Subcutaneous adipose tissue (tissue), 4 donors: ENCODE data around the gene RNGTT. TPM values are rescaled to one million over a fixed set of nuclear protein-coding genes. Genes with fewer than 3 reads are reported as not detected.

Experiments
- total RNA-seq, 4 donors: library from RNA; depleted of rRNA; stranded (reverse); fragments of >200 nt; gene quantifications; one replicate each; pipeline ENCODE4 v1.1.0, GENCODE V29; 2016
- TF ChIP-seq, protein P1 (sequence below): fragments of 450-650 bp; IDR thresholded peaks from one replicate; pipeline ENCODE4 v1.5.1; 2016; ENCODE audit warnings: low read depth, mild to moderate bottlenecking, control low read depth, antibody characterized with exemption, moderate library complexity

The RNGTT gene
- total RNA-seq, 4 donors from 2014 or later = 10.2 to 22.3 (median 13.4) TPM

DNA sequence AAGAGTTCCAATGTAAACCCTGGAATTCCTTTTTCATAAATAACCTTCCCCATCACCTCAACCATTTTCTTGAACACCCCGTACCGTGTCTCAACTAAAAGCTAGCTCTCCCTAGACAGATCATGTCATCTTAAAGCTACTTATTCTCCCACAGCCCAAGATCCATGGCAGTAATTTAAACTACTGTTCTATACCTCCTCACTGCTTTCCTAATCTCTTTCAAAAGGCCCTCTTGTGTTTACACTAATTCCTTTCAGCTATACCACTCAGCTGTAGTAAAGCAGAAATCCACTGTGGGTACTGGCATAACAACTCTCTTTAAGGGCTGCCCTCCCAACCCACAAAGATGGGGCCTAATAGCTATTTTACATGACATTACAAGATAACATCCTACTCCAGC, 67.5 kb downstream of the RNGTT start:
- TF ChIP-seq, protein P1, sequence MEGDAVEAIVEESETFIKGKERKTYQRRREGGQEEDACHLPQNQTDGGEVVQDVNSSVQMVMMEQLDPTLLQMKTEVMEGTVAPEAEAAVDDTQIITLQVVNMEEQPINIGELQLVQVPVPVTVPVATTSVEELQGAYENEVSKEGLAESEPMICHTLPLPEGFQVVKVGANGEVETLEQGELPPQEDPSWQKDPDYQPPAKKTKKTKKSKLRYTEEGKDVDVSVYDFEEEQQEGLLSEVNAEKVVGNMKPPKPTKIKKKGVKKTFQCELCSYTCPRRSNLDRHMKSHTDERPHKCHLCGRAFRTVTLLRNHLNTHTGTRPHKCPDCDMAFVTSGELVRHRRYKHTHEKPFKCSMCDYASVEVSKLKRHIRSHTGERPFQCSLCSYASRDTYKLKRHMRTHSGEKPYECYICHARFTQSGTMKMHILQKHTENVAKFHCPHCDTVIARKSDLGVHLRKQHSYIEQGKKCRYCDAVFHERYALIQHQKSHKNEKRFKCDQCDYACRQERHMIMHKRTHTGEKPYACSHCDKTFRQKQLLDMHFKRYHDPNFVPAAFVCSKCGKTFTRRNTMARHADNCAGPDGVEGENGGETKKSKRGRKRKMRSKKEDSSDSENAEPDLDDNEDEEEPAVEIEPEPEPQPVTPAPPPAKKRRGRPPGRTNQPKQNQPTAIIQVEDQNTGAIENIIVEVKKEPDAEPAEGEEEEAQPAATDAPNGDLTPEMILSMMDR = no peak

DNA sequence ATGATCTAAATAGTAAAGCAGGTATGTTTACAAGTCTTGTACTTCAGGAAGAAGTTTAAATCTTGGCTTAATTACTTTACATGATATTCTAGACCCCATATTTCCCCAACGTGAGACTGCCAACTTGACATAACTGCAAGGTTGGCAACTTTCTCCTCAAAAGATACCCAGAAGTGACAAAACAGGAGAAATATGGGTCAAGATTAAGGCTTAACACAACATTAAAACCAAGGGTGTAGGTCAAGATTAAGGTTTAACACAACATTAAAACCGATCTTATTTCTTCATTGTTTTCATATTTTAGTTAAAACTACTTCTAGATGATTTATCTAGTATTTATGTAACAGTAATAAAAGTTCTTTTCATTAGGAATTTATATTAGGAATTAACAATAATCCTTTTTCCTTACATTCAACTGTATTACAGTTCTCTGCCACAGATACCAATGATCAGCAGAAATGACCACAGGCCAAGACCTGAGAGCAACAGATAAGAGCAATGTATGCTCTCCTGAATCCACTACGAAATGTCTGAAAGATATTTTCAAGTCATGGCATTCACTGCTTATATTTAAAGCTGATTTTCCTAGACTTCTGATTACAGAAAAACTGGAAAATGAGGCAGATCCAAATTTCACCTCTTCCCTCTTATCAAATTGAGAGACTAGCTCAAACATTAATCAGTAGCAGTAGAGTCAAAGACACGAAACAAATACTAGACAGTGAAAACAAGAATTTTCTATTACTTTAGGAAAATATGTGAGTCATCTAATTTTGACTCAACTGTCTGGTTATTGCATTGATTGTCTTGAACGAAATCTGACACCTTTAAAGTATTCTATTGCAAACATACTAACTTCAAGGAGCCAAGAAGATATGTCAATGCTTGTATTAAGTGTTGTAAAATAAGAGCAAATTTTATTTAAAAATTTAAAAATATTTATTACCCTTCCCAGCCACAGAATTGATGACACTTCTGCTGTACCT, 72.3 kb downstream of the RNGTT start:
- TF ChIP-seq, protein P1 = no peak

DNA sequence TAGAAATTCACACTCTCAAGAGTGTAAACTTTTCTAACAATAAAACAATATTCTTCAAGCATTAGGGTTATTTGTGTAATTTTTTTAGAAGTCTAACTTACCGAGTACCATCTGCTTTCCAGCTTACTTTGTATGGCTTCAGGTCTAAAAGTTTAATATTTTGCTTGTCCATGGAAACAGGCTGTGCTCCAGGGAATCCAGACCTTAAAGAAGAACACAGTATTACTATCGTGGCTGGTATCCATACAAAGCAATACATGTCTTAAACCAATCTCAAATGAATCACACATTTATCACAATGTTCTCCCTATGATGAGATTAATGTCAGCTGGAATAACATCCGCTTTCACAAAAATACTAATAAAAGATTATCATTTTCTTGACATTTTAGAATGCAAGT, 73.0 kb downstream of the RNGTT start:
- TF ChIP-seq, protein P1 = no peak

DNA sequence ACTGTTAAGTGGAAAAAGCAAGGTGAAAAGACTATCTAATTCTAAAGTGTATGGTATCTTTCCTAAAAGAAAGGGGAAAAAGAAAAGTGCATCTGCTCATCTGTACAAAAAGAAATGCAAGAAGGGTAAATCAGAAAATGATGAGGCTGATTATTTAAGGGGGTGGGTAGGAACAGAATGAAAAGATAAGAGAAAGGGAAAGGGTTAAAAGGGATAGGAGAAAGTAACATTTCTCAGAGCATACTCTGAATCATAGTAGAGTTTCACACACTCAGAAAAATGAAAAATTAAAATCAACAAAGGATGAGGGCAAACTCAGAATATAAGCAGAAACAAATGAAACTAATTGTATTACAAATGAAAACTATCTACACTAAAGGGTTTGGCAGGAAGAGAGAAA, 79.1 kb downstream of the RNGTT start:
- TF ChIP-seq, protein P1 = no peak

DNA sequence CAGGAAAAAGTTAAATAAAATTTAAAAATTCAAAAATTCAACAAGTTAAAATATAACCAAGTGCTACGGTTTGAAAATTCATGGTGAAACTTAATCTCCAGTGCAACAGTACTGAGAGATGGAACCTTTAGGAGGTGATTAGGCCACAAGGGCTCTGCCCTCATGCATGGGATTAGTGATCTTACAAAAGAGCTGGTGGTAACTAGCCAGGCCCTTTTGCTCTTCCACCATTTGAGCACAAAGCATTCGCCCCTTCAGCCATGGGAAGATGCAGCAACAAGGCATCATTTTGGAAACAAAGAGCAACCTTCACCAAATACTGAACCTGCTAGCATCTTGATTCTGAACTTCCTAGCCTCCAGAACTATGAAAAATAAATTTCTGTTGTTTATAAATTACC, 80.9 kb downstream of the RNGTT start:
- TF ChIP-seq, protein P1 = no peak

DNA sequence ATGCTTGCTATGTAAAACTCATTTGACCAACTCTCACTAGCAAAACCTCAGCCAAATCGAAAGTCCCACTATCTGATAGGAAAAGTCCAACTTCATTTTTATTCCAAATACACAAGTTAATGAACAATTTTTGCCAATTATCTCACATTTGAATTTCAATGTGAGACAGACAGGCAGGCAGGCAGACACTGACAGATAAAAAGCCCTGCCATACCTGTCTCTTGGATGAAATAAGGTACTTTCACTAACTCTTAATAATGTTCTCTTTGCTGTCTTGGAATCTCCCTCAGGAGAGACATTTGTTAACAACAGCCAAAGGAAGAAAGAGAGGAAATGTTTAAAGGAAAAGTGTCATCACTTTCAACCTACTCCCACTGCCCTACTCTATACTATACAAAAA, 82.0 kb downstream of the RNGTT start:
- TF ChIP-seq, protein P1 = no peak

DNA sequence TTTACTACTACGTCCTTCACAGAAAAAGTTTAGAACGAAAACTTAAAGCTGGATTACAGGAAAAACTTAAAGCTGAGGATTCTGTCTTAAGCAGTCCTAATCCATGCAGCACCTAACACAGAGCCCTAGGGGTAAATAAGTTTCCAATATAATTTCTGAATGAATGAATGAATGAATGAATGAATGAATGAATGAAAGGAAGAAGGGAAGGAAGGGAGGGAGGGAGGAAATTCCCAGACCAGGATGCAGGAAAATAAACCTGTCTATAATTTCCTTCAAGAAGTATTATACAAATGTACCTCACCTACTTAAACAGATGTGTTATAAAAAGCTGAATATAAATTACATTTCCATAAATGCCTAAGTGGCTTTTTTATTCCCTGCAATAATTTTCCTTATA, 83.4 kb downstream of the RNGTT start:
- TF ChIP-seq, protein P1 = no peak
